Activated CD8-positive, alpha-beta memory T cell treated with anti-CD3 and anti-CD28 coated beads for 24 hours (primary cell): ENCODE measurements around the gene NAA10.

ENCODE experiments used
- DNase-seq: peaks from one replicate; pipeline ENCODE4 v3.0.0-alpha.2; 2020

The NAA10 gene

GRCh38 chrX:153908219-153908860 lies 26.5 kb downstream of the NAA10 start:
- DNase-seq = no peak

- DNase-seq = no peak
Observed at GRCh38 chrX:153907456-153907855, 27.4 kb downstream of the NAA10 start.

- peak; percentile 63 for DNase-seq
Observed at GRCh38 chrX:153906126-153906917, 28.5 kb downstream of the NAA10 start.

GRCh38 chrX:153905481-153906095 lies 29.2 kb downstream of the NAA10 start:
- peak; percentile 63 for DNase-seq

- DNase-seq = no peak
Observed at GRCh38 chrX:153903991-153904957, 30.6 kb downstream of the NAA10 start, which contains the start of gene AVPR2. AVPR2 (plus strand) TSS chrX:153904673; CDS start chrX:153905146, 473 bp downstream.

GRCh38 chrX:153903238-153903980 lies 31.4 kb downstream of the NAA10 start:
- no peak for DNase-seq

- DNase-seq = no peak
Observed at GRCh38 chrX:153902385-153902784, 32.5 kb downstream of the NAA10 start.

- no peak for DNase-seq
Observed at GRCh38 chrX:153901753-153902140, 33.1 kb downstream of the NAA10 start.

GRCh38 chrX:153900831-153901752 lies 33.7 kb downstream of the NAA10 start:
- no peak for DNase-seq

- no peak for DNase-seq
Observed at GRCh38 chrX:153897899-153898298, 36.9 kb downstream of the NAA10 start.

GRCh38 chrX:153889123-153889522 lies 45.7 kb downstream of the NAA10 start:
- DNase-seq = no peak

- DNase-seq = no peak
Observed at GRCh38 chrX:153888344-153888743, 46.5 kb downstream of the NAA10 start.

GRCh38 chrX:153887385-153887784 lies 47.5 kb downstream of the NAA10 start:
- DNase-seq = no peak

- no peak for DNase-seq
Observed at GRCh38 chrX:153886915-153887314, 47.9 kb downstream of the NAA10 start.

- DNase-seq = no peak
Observed at GRCh38 chrX:153885968-153886903, 48.6 kb downstream of the NAA10 start, which contains the start of gene L1CAM. L1CAM (minus strand) TSS chrX:153886173; CDS start chrX:153875836, 10,337 bp downstream.

GRCh38 chrX:153885208-153885787 lies 49.5 kb downstream of the NAA10 start:
- no peak for DNase-seq

GRCh38 chrX:153884590-153884989 lies 50.2 kb downstream of the NAA10 start:
- DNase-seq = no peak

- no peak for DNase-seq
Observed at GRCh38 chrX:153884136-153884535, 50.7 kb downstream of the NAA10 start.
